ENCODE data around the gene MTX2. TPM values are rescaled to one million over a fixed set of nuclear protein-coding genes. Genes with fewer than 3 reads are reported as not detected.

Gene MTX2
- total and polyA plus RNA-seq, 10 of the 15 experiments (the other 5 are each of a cell fraction or from before 2014, with no cell fraction given): 15.7 to 78.1 (median 55.0) TPM

DNA sequence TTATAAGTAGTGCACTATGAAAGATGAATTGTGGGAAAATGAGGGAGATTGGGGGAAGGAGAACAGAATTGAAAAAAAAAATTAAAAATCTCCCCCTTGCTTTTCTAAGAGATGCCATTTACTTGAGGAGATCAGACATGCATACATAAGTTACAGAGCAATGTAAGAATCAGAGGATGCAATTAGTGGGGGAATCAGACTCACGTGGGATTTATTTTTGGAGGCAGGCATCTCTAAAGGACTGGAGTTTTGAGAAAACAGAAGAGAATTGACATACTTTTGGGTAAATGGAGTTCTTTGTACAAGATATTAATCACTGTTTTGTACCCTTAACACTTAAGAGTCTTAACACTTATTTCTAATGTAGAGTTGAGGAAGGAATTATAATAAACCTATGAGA is 52.7 kb downstream of the MTX2 start (continued):
- no peak for TF ChIP-seq BCLAF1 (IDR thresholded peaks at IDR 0.05)
- no peak for TF ChIP-seq SREBF2 (IDR thresholded peaks at IDR 0.05; ENCODE audit: low read length)
- no peak for TF ChIP-seq NBN (IDR thresholded peaks at IDR 0.05)
- TF ChIP-seq HSF1 (IDR thresholded peaks at IDR 0.05; ENCODE audit: low read depth, low read length): no peak
- TF ChIP-seq, protein P1, sequence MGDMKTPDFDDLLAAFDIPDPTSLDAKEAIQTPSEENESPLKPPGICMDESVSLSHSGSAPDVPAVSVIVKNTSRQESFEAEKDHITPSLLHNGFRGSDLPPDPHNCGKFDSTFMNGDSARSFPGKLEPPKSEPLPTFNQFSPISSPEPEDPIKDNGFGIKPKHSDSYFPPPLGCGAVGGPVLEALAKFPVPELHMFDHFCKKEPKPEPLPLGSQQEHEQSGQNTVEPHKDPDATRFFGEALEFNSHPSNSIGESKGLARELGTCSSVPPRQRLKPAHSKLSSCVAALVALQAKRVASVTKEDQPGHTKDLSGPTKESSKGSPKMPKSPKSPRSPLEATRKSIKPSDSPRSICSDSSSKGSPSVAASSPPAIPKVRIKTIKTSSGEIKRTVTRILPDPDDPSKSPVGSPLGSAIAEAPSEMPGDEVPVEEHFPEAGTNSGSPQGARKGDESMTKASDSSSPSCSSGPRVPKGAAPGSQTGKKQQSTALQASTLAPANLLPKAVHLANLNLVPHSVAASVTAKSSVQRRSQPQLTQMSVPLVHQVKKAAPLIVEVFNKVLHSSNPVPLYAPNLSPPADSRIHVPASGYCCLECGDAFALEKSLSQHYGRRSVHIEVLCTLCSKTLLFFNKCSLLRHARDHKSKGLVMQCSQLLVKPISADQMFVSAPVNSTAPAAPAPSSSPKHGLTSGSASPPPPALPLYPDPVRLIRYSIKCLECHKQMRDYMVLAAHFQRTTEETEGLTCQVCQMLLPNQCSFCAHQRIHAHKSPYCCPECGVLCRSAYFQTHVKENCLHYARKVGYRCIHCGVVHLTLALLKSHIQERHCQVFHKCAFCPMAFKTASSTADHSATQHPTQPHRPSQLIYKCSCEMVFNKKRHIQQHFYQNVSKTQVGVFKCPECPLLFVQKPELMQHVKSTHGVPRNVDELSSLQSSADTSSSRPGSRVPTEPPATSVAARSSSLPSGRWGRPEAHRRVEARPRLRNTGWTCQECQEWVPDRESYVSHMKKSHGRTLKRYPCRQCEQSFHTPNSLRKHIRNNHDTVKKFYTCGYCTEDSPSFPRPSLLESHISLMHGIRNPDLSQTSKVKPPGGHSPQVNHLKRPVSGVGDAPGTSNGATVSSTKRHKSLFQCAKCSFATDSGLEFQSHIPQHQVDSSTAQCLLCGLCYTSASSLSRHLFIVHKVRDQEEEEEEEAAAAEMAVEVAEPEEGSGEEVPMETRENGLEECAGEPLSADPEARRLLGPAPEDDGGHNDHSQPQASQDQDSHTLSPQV (IDR thresholded peaks at IDR 0.05): no peak
- TF ChIP-seq TAF1 (IDR thresholded peaks at IDR 0.05; ENCODE audit: borderline replicate concordance, low read depth, low read length): no peak
- TF ChIP-seq NRF1 (conservative IDR thresholded peaks at IDR 0.05; ENCODE audit: low read depth, low read length): no peak
- TF ChIP-seq STAT3 (IDR thresholded peaks at IDR 0.05; ENCODE audit: low read depth, low read length): no peak
- no peak for TF ChIP-seq ZNF622 (IDR thresholded peaks at IDR 0.05)
